ENCODE results near the gene TOP2A.

GRCh38 chr17:40345161-40345993 lies 72.3 kb downstream of the TOP2A start:
- TF ChIP-seq CTCF (IDR thresholded peaks at IDR 0.05 in 2 of 3, conservative IDR thresholded peaks at IDR 0.05 in 1 of 3; ENCODE audit: borderline replicate concordance in 1 of 3, insufficient read depth in 1 of 3, low read depth in 2 of 3, low read length in 2 of 3) (no peak), POLR2AphosphoS5 (IDR thresholded peaks at IDR 0.05; ENCODE audit: low read depth, low read length) (no peak), POLR2A (IDR thresholded peaks at IDR 0.05; ENCODE audit: borderline replicate concordance, extremely low read depth, insufficient read depth, insufficient read length) (no peak), EZH2 (IDR thresholded peaks at IDR 0.05) (no peak)
